ENCODE data around the gene WDR46.

WDR46 gene

GRCh38 chr6:33312361-33313104, 23.5 kb upstream of the WDR46 start:
- Histone ChIP-seq H3K9ac (ENCODE audit: low read depth, low read length) (peak overlapping the region; percentile 80; the same call in 1 of the 2 replicates), H3K4me1 (ENCODE audit: insufficient read depth, low read length) (peaks cover 14% of the 10 kb centered on the region; the same call in 1 of the 2 replicates), H3K9me3 (ENCODE audit: insufficient read depth, low read depth, low read length) (no peaks in the 10 kb centered on the region), H3K27me3 (ENCODE audit: insufficient read depth, low read length) (peaks cover 9% of the 10 kb centered on the region), H3K27ac (ENCODE audit: low read length) (no peak overlapping the region), H3K4me3 (ENCODE audit: low read length) (peak overlapping the region; percentile 88), H3K36me3 (ENCODE audit: insufficient read depth, low read depth, low read length) (0 out of 2 replicates have a peak, but pooled peaks cover 5% of the 10 kb centered on the region)

GRCh38 chr6:33306356-33306755, 17.3 kb upstream of the WDR46 start:
- no peaks in the 10 kb centered on the region for H3K9me3 ChIP-seq (ENCODE audit: insufficient read depth, low read depth, low read length)
- peaks cover 5% of the 10 kb centered on the region; the same call in 1 of the 2 replicates for H3K36me3 ChIP-seq (ENCODE audit: insufficient read depth, low read depth, low read length)
- H3K4me1 ChIP-seq (ENCODE audit: insufficient read depth, low read length): no peaks in the 10 kb centered on the region
- no peak overlapping the region for H3K9ac ChIP-seq (ENCODE audit: low read depth, low read length)
- H3K4me3 ChIP-seq (ENCODE audit: low read length): no peak overlapping the region
- no peaks in the 10 kb centered on the region for H3K27me3 ChIP-seq (ENCODE audit: insufficient read depth, low read length)
- no peak overlapping the region for H3K27ac ChIP-seq (ENCODE audit: low read length)

DNA sequence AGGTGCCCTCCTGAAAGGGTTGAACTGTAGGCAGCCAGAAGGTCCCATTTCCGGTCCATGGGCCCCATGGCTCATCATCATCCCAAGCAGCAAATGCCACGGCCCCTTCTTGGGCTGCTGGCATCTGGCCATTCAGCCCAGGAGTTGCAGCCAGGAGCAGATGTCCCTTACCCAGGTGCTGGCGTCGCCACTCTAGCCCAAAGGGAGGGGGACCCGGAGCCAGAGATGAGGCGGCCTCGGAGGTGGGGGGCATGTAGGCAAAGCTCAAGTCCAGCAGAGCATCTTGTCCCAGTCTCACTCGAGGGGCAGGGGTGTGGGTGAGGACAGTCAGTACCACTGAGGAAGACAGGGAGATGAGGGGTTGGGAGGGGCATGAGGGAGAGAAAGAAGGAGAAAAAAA, 16.0 kb upstream of the WDR46 start:
- Histone ChIP-seq H3K9me3 (ENCODE audit: insufficient read depth, low read depth, low read length) (no peaks in the 10 kb centered on the region), H3K4me1 (ENCODE audit: insufficient read depth, low read length) (no peaks in the 10 kb centered on the region), H3K27me3 (ENCODE audit: insufficient read depth, low read length) (no peaks in the 10 kb centered on the region), H3K36me3 (ENCODE audit: insufficient read depth, low read depth, low read length) (peaks cover 5% of the 10 kb centered on the region; the same call in 1 of the 2 replicates), H3K4me3 (ENCODE audit: low read length) (no peak overlapping the region), H3K27ac (ENCODE audit: low read length) (no peak overlapping the region), H3K9ac (ENCODE audit: low read depth, low read length) (no peak overlapping the region)

- H3K27me3 ChIP-seq (ENCODE audit: insufficient read depth, low read length): no peaks in the 10 kb centered on the region
- H3K27ac ChIP-seq (ENCODE audit: low read length): no peak overlapping the region
- no peaks in the 10 kb centered on the region for H3K9me3 ChIP-seq (ENCODE audit: insufficient read depth, low read depth, low read length)
- H3K4me3 ChIP-seq (ENCODE audit: low read length): no peak overlapping the region
- H3K36me3 ChIP-seq (ENCODE audit: insufficient read depth, low read depth, low read length): peaks cover 5% of the 10 kb centered on the region; the same call in 1 of the 2 replicates
- H3K4me1 ChIP-seq (ENCODE audit: insufficient read depth, low read length): no peaks in the 10 kb centered on the region
- H3K9ac ChIP-seq (ENCODE audit: low read depth, low read length): no peak overlapping the region
Observed at GRCh38 chr6:33304216-33304615, 15.2 kb upstream of the WDR46 start.

GRCh38 chr6:33301877-33302276, 12.8 kb upstream of the WDR46 start:
- Histone ChIP-seq H3K27ac (ENCODE audit: low read length) (no peak overlapping the region), H3K4me3 (ENCODE audit: low read length) (no peak overlapping the region), H3K9me3 (ENCODE audit: insufficient read depth, low read depth, low read length) (no peaks in the 10 kb centered on the region), H3K9ac (ENCODE audit: low read depth, low read length) (no peak overlapping the region), H3K36me3 (ENCODE audit: insufficient read depth, low read depth, low read length) (peaks cover 5% of the 10 kb centered on the region; the same call in 1 of the 2 replicates), H3K27me3 (ENCODE audit: insufficient read depth, low read length) (no peaks in the 10 kb centered on the region), H3K4me1 (ENCODE audit: insufficient read depth, low read length) (no peaks in the 10 kb centered on the region)

- Histone ChIP-seq H3K4me1 (ENCODE audit: insufficient read depth, low read length) (no peaks in the 10 kb centered on the region), H3K4me3 (ENCODE audit: low read length) (peak overlapping the region; percentile 98), H3K36me3 (ENCODE audit: insufficient read depth, low read depth, low read length) (peaks cover 7% of the 10 kb centered on the region)
Observed at GRCh38 chr6:33299237-33299944, 10.4 kb upstream of the WDR46 start.

GRCh38 chr6:33298773-33299236, 9.8 kb upstream of the WDR46 start, which contains the start of gene RGL2:
Gene RGL2 (minus strand): TSS chr6:33298942. CDS start chr6:33298610, 332 bp downstream.
- H3K4me3 ChIP-seq (ENCODE audit: low read length): peak within 1 kb of the TSS; percentile 98
- H3K9ac ChIP-seq (ENCODE audit: low read depth, low read length): peak within 1 kb of the TSS; percentile 92
- H3K27ac ChIP-seq (ENCODE audit: low read length): peak within 1 kb of the TSS; percentile 86
- no peaks in the 10 kb centered on the region for H3K4me1 ChIP-seq (ENCODE audit: insufficient read depth, low read length)
- no peaks in the 10 kb centered on the region for H3K27me3 ChIP-seq (ENCODE audit: insufficient read depth, low read length)
- H3K9me3 ChIP-seq (ENCODE audit: insufficient read depth, low read depth, low read length): no peaks in the 10 kb centered on the region
- H3K36me3 ChIP-seq (ENCODE audit: insufficient read depth, low read depth, low read length): peaks cover 9% of the 10 kb centered on the region

More at GRCh38 chr6:33299237-33299944, 10.4 kb upstream of the WDR46 start:
- Histone ChIP-seq H3K27ac (ENCODE audit: low read length) (peak overlapping the region; percentile 86), H3K9ac (ENCODE audit: low read depth, low read length) (peak overlapping the region; percentile 92), H3K9me3 (ENCODE audit: insufficient read depth, low read depth, low read length) (no peaks in the 10 kb centered on the region), H3K27me3 (ENCODE audit: insufficient read depth, low read length) (no peaks in the 10 kb centered on the region)

GRCh38 chr6:33297956-33298772, 9.1 kb upstream of the WDR46 start:
- no peaks in the 10 kb centered on the region for H3K4me1 ChIP-seq (ENCODE audit: insufficient read depth, low read length)
- H3K9me3 ChIP-seq (ENCODE audit: insufficient read depth, low read depth, low read length): no peaks in the 10 kb centered on the region
- H3K27ac ChIP-seq (ENCODE audit: low read length): no peak overlapping the region
- H3K36me3 ChIP-seq (ENCODE audit: insufficient read depth, low read depth, low read length): peaks cover 12% of the 10 kb centered on the region
- H3K9ac ChIP-seq (ENCODE audit: low read depth, low read length): peak overlapping the region; percentile 92; the same call in 1 of the 2 replicates
- H3K4me3 ChIP-seq (ENCODE audit: low read length): peak overlapping the region; percentile 98
- no peaks in the 10 kb centered on the region for H3K27me3 ChIP-seq (ENCODE audit: insufficient read depth, low read length)

DNA sequence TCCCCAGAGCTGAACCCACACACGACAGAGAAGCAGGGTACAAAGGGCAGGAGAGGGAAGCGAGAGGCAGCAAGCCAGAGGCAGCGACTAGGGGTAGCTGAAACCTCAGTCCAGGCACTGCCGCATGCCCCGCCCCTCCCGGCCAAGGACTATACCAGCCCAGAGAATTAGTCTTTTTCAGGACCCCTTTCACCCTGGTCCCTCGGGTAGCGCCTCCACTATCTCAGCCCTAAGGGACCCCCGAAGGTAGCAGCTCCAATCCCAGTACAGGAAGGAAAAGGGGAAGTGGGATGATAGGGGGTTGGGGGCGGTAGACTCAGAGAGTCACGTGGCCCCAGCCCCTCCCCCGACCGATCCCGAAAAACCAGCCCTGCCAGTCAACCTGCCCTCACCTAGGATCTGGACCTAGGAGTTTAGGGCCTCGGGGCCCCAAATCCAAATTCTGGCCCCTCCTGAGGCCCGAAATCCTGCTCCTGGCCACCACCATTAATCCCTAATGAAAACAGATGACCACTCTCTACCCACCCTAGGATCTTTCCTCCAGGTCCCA, 8.4 kb upstream of the WDR46 start:
- H3K36me3 ChIP-seq (ENCODE audit: insufficient read depth, low read depth, low read length): peaks cover 19% of the 10 kb centered on the region
- no peaks in the 10 kb centered on the region for H3K4me1 ChIP-seq (ENCODE audit: insufficient read depth, low read length)
- H3K27ac ChIP-seq (ENCODE audit: low read length): peak overlapping the region; percentile 3
- H3K9me3 ChIP-seq (ENCODE audit: insufficient read depth, low read depth, low read length): no peaks in the 10 kb centered on the region
- peak overlapping the region; percentile 98 for H3K4me3 ChIP-seq (ENCODE audit: low read length)
- peak overlapping the region; percentile 71; the same call in 1 of the 2 replicates for H3K9ac ChIP-seq (ENCODE audit: low read depth, low read length)
- H3K27me3 ChIP-seq (ENCODE audit: insufficient read depth, low read length): no peaks in the 10 kb centered on the region

DNA sequence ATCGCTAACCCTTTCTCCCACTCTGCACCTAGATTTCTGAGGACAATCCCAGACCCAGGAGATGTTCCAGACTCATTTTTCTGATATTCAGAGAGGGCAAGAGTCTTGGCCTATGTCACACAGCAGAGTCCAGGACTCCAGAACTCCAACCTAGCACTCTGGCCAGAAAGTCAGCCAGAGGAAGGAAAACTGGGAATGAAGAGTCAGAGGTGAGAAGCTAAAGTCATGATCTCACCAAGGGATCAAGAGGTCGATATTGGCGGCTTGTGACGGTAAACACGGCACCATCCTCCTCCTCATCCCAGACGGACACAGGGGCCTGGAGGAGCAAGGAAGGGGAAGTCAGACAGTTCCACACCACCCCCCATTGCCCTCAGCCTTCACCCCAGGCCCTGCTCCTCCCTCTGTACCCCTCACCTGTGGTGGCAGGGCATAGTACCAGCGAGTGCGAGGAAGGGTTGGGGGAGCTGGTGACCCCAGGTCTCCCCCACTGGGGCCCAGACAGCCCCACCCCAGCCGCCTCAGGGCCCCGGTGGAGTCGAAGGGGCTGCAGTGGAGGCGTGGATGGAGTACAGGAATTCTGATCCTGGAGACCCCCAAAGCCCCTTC, 7.9 kb upstream of the WDR46 start:
- H3K4me1 ChIP-seq (ENCODE audit: insufficient read depth, low read length): no peaks in the 10 kb centered on the region
- peaks cover 24% of the 10 kb centered on the region for H3K36me3 ChIP-seq (ENCODE audit: insufficient read depth, low read depth, low read length)
- no peaks in the 10 kb centered on the region for H3K9me3 ChIP-seq (ENCODE audit: insufficient read depth, low read depth, low read length)
- peak overlapping the region; percentile 98 for H3K4me3 ChIP-seq (ENCODE audit: low read length)
- H3K9ac ChIP-seq (ENCODE audit: low read depth, low read length): peak overlapping the region; percentile 71; the same call in 1 of the 2 replicates
- peak overlapping the region; percentile 3 for H3K27ac ChIP-seq (ENCODE audit: low read length)
- no peaks in the 10 kb centered on the region for H3K27me3 ChIP-seq (ENCODE audit: insufficient read depth, low read length)
